GM18505 (cell line): Measurements from ENCODE around the gene ERC1.

Experiments used
- ATAC-seq: cut with Tn5 transposase; IDR thresholded peaks from one replicate; pipeline ENCODE4 v1.9.1; 2021; ENCODE audit not compliant: unreplicated experiment
- POLR2A ChIP-seq: IDR thresholded peaks from 4 replicates; pipeline ENCODE4 v1.6.1; 2011; ENCODE audit warnings: borderline replicate concordance; ENCODE audit not compliant: insufficient read depth, insufficient read length; ENCODE audit errors: extremely low read depth

Gene ERC1

DNA sequence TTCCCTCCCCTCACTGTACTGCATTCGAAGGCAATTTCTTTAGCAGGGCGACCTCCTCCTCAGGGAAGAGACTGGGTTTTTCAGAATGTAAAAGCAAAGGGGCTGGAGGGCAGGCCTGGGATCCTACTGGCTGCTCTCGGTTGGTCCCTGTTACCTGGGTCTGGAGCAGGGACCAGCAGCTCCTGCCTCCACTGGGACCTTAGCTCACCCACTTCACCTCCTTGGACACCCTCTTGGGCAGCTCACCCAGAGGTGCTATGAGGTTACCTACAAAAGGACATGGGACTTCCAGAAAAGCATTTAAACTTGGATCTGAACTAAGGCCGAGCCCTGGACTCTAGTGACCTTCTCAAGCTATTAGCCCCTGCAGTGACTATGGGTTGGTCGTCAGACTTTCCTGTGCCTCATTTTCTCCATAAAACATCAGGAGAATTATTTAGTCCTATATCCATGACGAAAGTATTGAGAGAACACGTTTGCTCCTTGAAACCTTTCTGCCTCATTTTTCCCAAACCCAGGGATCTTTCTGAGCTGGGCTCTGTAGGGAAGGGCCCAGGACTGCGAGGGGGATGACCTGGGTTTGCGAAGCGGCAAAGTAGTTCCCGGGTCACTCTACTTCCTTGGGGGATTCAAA, 538.3 kb downstream of the ERC1 start:
- no peak for TF ChIP-seq POLR2A
- ATAC-seq, result no peak

DNA sequence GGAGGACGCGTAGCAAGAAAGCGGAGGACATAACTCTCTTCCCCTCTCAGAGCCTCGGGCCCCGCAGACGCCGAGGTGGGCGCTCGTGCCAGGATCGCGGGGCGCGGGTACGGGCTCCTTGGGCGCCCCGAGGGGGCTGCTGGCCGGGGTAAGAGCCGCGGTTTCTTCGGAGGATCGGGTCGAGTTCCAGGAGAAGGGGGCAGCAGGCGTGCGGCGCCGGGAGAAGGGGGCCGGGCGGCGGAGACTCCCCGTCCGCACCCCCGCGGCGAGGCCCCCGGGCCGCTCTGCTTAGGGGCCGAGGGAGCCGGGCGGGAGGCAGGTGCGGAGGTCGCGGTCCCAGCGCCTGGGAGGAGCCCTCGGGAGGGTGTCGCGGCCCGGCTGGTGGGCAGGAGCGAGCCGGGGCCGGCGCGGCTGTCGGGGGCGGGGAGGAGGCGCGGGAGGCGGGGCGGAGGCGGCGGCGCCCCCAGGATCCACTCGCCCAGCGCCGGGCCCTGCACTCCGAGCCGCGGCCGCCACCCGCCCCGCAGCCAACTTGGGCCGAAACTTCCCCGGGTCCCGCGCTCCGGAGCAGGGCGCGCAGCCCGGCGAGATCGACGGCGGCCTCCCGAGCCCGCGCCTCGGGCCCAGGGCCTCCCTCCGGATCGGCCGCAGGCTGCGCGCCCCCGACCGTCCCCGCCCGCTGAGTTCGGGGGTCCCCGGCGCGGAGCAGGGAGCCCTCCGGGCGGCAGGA, 539.0 kb downstream of the ERC1 start:
- ATAC-seq, result no peak
- no peak for TF ChIP-seq POLR2A

DNA sequence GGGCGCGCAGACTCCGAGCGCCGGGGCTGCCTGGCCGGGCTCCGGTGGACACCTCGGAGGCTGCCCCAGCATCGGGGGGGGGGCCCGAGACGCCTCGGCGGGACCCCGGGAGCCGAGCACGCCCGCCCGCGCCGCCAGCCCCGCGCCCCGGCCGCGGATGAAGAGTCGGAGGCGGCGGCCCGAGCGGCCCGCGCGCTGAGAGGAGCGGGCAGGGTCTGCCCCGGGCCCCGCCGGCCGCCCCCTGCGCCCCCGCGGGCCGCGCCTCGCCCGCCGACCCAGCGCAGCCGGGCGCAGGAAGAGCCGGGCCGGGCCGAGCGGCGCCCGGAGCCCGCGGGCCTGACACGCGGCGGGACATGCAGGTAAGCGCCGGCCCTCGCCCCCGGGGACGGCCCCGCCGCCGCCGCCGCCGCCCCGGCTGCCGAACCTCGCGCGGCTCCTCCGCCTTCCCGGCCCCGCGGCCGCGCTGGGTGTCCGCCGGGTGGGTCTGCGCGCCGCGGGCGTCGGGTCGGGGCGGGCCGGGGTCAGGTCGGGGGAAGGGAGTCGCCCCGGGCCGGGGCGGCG, 539.6 kb downstream of the ERC1 start:
- TF ChIP-seq POLR2A, result no peak
- no peak for ATAC-seq

DNA sequence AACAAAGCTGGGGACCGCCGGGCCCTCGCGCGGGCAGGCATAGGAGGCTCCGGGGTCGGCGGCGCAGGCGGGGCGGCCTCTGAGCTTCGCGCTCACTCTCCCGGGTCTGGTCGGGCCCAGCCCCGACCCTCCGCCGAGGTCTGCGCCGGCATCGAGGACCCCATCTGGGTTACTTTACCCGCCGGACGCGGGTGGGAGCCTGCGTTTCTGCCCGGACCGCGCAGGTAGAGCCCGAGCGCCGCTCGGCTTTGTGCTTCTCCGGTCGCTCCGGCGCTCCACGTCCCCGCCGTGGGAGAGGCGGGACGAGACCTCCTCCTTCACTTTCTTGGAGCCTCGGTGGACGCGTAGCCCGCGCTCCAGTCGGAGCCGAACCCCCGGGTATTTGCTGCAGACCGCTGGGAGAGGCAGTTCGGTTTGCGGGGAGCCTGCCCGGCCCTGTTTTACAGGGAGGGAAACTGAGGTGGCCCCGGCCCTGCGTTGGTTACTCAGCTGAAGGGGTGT, 540.2 kb downstream of the ERC1 start:
- no peak for TF ChIP-seq POLR2A
- ATAC-seq, result no peak

DNA sequence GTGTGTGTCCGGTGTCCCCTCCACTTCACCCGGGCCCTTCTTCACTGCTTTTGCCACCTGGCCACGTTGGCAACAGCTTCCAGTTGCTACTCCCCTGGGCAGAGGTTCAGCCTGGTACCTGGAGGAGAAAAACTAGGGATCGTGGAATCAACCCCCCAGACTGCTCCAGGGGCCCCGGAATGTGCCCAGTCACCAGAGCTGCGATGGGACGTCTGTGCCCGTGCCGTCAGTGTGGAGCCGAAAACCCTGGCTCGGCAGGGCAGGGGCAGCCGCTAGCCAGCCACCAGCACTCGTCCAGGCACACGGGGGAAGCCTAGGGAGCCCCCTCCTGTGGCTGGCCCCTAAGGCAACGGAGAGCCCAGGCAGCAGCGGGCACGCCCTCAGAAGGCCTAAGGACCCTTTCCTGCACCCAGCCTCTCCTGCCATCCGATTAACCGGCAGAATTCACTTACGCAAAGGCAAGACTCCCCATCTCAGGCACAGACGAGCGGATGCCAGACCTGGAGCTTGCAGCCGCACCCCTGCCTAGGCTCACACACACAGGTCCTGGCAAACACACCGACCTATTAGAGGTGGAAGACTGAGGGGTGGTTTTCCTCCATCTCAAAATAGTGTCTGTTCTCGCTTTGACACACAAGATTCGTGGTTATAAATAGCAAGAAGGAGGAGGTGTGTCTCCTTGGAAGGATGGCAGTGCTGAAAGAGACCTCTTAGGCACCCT, 540.8 kb downstream of the ERC1 start:
- TF ChIP-seq POLR2A, result peak; percentile 51
- no peak for ATAC-seq

DNA sequence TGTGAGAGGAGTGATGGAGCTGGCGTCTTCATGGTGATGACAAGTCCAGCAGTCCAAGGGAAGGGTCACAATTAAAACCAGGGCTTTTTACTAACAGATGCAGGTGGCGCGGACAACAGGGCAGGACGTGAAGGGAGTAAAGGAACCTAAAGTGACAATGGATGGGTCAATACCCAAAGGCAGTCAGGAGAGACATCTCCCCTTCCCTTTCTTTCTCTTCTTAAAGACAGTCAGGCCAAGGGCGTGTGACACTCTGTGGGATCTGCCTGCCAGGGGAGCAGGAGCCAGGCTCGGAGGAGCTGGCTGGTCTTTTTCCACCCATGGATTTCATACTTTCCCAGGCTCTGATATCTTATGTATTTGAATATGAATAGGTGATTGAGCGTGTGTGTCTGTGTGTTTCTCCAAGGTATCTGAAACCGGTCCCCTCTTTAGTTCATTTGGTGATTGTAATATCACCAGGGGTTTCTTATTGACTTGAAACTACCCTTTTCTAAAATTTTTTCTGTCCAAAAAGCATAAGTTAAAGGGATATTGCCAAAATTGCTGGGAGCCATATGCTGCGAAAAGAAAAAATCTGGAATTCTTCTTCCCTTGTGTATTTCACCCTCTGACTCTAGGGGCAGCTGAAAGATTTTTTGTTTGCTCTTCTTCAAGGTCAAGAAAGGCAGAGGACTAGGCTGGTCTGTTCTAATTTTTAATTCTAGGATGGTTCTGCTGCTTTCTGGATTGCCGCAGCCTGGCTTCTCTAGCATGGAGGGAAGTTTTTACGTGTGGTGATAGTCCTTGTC, 541.5 kb downstream of the ERC1 start:
- no peak for ATAC-seq
- no peak for TF ChIP-seq POLR2A

DNA sequence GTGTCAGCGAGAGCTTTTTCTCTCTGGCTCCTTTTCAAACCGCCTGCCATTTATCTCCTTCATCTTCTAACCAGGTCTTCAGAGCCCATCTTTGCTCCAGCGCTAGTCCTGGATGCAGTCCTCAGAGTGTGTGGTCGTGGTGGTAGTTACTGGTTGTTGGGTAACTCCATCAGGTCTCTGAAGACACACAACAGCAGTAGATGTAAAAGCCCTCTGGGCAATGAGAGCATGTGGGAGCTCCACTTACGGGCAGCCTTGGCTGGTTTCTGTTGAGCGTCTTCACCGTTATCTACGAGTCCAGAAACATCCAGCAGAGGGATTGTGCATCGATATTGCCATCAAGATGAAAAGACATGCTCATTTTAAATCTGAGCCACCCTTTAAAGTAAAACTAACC, 542.2 kb downstream of the ERC1 start:
- peak; percentile 2 for ATAC-seq

DNA sequence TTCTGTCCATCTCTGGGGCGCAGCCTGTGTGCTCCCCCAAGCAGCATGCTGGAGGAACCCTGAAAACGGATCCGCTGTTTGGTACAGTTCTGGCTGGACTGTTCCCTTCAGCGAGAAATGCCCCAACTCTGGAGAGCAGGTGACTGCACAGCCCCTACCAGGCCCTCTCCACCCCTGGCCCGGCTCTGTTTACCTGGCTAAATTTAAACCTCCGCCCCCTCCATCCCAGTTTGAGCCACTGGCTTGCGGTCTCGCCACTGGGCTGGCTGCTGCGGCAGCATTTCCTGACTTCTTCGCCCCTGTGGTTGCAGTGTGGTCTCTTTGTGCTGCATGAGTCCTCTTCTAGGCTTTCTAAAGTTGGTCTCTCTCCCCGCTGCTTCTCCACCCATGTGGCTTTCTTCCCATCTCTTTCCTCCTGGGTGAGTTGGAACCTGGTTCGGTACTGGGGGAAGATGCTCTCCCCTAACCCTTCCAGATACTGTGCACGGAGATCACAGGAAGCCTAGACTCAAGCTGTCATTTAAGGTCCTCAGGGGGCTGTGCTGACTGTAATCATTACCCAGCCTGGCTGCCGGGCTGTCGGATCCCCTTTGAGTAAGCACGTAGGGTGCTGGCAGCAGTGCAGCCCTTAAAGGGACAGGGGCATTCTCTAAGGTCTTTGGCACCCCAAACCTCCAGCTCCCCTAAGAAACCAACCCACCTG, 542.7 kb downstream of the ERC1 start:
- TF ChIP-seq POLR2A, result peak; percentile 59
- peak; percentile 42 for ATAC-seq

More for the DNA sequence above, 542.2 kb downstream of the ERC1 start:
- no peak for TF ChIP-seq POLR2A

DNA sequence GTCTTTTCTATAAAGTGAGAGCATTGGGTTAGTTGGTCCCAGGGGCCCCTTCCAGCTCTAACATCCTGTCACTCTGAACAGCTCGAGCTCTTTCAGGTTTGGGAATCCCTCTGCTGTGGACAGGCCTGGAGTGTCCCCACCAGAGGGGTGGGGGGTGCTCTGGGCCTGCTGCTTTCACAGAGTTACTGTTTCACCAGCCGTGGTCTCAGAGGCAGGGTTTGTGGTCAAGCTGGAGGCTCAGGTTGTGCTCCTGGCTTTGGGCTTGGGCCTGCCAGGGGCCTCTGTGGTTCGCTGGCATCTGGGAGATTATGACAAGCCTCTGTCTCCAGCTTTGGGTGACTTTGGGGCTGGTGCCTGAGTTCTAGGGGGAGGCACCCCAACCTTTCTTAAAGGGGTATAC, 543.7 kb downstream of the ERC1 start:
- no peak for ATAC-seq
- TF ChIP-seq POLR2A, result no peak

DNA sequence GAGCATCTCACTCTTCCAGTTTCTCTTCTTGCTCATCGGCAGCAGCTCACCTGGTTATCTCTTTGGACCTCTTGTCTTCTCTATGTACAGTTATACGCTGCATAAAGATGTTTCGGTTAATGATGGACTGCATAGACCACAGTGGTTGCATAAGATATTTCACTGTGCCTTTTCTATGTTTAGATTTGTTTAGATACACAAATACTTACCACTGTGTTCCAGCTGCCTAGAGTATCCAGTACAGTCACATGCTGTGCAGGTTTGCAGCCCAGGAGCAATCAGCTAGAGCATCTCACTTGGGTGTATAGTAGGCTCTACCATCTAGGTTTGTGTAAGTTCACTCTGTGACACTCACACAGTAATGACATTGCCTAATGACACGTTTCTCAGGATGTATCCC, 545.8 kb downstream of the ERC1 start:
- TF ChIP-seq POLR2A, result no peak
- ATAC-seq, result no peak

DNA sequence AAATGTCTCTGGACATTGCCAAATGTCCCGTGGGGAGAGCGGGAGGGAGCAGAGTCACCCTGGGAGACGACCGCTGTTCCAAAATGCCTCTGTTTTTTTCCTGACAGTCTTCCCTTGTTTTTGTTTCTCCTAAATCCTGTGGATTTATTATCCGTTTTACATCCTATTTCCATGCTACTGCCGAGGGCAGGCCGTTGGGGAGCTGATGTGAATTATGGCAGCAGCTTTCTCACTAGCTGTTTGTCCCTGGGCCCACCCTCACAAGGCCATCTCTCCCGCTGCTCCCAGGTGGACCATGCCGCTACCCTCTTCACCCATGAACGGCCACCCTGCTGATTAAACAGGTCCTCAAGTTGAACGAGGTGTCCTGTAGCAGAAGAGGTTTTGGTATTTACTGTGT, 548.1 kb downstream of the ERC1 start:
- no peak for TF ChIP-seq POLR2A
- no peak for ATAC-seq

DNA sequence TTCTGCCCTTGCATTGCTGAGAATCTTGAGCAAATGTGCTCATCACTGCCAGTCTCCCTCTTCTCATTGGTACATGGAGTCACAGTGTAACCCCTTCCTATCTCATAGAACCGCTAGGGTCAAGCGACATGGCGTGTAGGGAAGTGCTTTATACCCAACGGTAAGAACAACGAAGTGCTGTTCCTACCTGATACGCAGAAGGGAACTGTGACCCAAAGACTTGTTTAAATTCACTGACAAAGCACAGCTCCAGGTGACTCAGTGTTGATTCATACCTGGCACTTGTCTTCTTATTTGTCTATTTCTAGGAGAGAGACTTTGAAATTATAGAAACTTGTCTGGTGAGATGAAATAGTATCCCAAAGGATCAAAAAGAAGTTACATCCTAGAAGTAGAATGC, 549.7 kb downstream of the ERC1 start:
- TF ChIP-seq POLR2A, result no peak
- ATAC-seq, result no peak

DNA sequence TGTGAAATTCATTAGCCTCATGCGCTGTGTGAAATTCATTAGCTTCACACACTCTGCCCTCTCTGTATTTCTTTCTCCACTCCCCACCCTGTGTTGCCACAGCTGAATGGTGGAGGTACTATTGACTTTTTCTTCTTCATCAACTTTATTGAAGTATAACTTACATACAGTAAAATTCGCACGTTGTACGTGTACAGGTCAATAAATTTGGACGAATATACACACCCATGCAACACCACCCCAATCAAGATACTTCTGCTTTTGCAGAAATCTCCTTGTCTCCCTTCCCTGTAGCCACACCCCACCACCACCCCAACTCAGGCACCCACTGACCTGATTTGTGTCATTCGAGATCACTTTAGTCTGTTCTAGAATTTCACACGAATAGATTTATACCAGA, 551.6 kb downstream of the ERC1 start:
- ATAC-seq, result no peak
- TF ChIP-seq POLR2A, result no peak
